ENCODE results near the gene ERC2.

Gene ERC2

GRCh38 chr3:55626279-55626665, 842.0 kb downstream of the ERC2 start:
- TF ChIP-seq CTCF (IDR thresholded peaks at IDR 0.05; ENCODE audit: control insufficient read depth, insufficient read depth, low read depth, low read length, missing control alignments): no peak
- no peak for DNase-seq (ENCODE audit: low read depth)
- H3K4me3 ChIP-seq (ENCODE audit: control insufficient read depth, low read depth, low read length): no peak overlapping the region

- H3K4me3 ChIP-seq (ENCODE audit: control insufficient read depth, low read depth, low read length): no peak overlapping the region
- no peak for TF ChIP-seq CTCF (IDR thresholded peaks at IDR 0.05; ENCODE audit: control insufficient read depth, insufficient read depth, low read depth, low read length, missing control alignments)
- DNase-seq (ENCODE audit: low read depth): no peak
Observed at GRCh38 chr3:55624238-55624637, 844.0 kb downstream of the ERC2 start.

- no peak for DNase-seq (ENCODE audit: low read depth)
- H3K4me3 ChIP-seq (ENCODE audit: control insufficient read depth, low read depth, low read length): no peak overlapping the region
- TF ChIP-seq CTCF (IDR thresholded peaks at IDR 0.05; ENCODE audit: control insufficient read depth, insufficient read depth, low read depth, low read length, missing control alignments): no peak
Observed at GRCh38 chr3:55623786-55624185, 844.5 kb downstream of the ERC2 start.

- no peak overlapping the region for H3K4me3 ChIP-seq (ENCODE audit: control insufficient read depth, low read depth, low read length)
- no peak for TF ChIP-seq CTCF (IDR thresholded peaks at IDR 0.05; ENCODE audit: control insufficient read depth, insufficient read depth, low read depth, low read length, missing control alignments)
- no peak for DNase-seq (ENCODE audit: low read depth)
Observed at GRCh38 chr3:55622733-55623132, 845.5 kb downstream of the ERC2 start.

- no peak for DNase-seq (ENCODE audit: low read depth)
- H3K4me3 ChIP-seq (ENCODE audit: control insufficient read depth, low read depth, low read length): no peak overlapping the region
- no peak for TF ChIP-seq CTCF (IDR thresholded peaks at IDR 0.05; ENCODE audit: control insufficient read depth, insufficient read depth, low read depth, low read length, missing control alignments)
Observed at GRCh38 chr3:55622116-55622515, 846.2 kb downstream of the ERC2 start.

- no peak for TF ChIP-seq CTCF (IDR thresholded peaks at IDR 0.05; ENCODE audit: control insufficient read depth, insufficient read depth, low read depth, low read length, missing control alignments)
- no peak overlapping the region for H3K4me3 ChIP-seq (ENCODE audit: control insufficient read depth, low read depth, low read length)
- no peak for DNase-seq (ENCODE audit: low read depth)
Observed at GRCh38 chr3:55621648-55622047, 846.6 kb downstream of the ERC2 start.

- no peak overlapping the region for H3K4me3 ChIP-seq (ENCODE audit: control insufficient read depth, low read depth, low read length)
- TF ChIP-seq CTCF (IDR thresholded peaks at IDR 0.05; ENCODE audit: control insufficient read depth, insufficient read depth, low read depth, low read length, missing control alignments): no peak
- DNase-seq (ENCODE audit: low read depth): no peak
Observed at GRCh38 chr3:55621026-55621422, 847.2 kb downstream of the ERC2 start.

Data from AG09309 (cell line).